Skeletal muscle satellite cell (primary cell): ENCODE results near the gene CPEB2.

Source experiments
- H3K27me3 ChIP-seq: 2 replicates; pipeline ENCODE4 v1.7.0; 2013; ENCODE audit warnings: low read length; ENCODE audit not compliant: control insufficient read depth, insufficient read depth
- H3K36me3 ChIP-seq: 2 replicates; pipeline ENCODE4 v1.7.0; 2013; ENCODE audit warnings: mild to moderate bottlenecking, control low read depth, low read length; ENCODE audit not compliant: insufficient read depth
- H3K4me1 ChIP-seq: 2 replicates; pipeline ENCODE4 v1.7.0; 2013; ENCODE audit warnings: low read length; ENCODE audit not compliant: control insufficient read depth, insufficient read depth
- H3K4me2 ChIP-seq: 2 replicates; pipeline ENCODE4 v1.7.0; 2013; ENCODE audit warnings: mild to moderate bottlenecking, low read length
- H3K4me3 ChIP-seq: 2 replicates; pipeline ENCODE4 v1.7.0; 2013; ENCODE audit warnings: low read length
- H3K9ac ChIP-seq: 2 replicates; pipeline ENCODE4 v1.7.0; 2013; ENCODE audit warnings: mild to moderate bottlenecking, low read depth, low read length, moderate library complexity
- H3K9me3 ChIP-seq: replicated peaks from 2 replicates; pipeline ENCODE4 v1.7.0; 2013; ENCODE audit warnings: mild to moderate bottlenecking, control low read depth, low read length

CPEB2 gene

DNA sequence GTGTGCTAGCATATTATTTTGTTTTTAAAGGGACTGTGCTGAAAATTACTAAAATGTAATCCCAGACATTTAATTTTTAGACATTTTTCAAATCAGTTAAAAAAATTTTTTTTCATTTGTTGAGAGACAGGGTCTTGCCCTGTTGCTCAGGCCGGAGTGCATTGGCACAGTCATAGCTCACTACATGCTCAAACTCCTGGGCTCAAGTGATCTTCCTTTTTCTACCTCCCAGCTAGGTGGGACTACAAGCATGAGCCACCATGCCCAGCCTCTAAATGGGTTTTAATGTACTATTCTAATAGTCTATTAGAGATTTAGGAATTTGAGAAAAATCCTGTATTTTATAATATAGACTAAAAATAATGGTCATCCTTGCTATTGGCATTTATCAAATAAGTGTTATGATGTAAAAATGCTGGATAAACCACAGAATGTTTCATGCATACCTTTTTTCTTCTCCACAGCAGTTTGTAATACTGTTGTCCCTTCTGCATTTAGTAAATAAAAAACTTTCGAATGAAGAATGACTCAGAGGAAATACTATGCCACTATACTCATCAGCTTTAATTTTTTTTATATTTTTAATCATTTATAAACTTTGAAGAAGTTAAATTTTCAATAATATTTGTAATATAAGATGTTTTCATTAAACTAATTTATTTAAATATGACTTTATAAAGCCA, 29.9 kb downstream of the CPEB2 start:
- peak overlapping the region; percentile 28 for H3K4me2 ChIP-seq
- H3K27me3 ChIP-seq = no peaks in the 10 kb centered on the region
- H3K9me3 ChIP-seq = no peaks in the 10 kb centered on the region
- no peak overlapping the region for H3K4me3 ChIP-seq
- H3K36me3 ChIP-seq = peaks cover 60% of the 10 kb centered on the region
- peaks cover 49% of the 10 kb centered on the region for H3K4me1 ChIP-seq
- H3K9ac ChIP-seq = no peak overlapping the region

DNA sequence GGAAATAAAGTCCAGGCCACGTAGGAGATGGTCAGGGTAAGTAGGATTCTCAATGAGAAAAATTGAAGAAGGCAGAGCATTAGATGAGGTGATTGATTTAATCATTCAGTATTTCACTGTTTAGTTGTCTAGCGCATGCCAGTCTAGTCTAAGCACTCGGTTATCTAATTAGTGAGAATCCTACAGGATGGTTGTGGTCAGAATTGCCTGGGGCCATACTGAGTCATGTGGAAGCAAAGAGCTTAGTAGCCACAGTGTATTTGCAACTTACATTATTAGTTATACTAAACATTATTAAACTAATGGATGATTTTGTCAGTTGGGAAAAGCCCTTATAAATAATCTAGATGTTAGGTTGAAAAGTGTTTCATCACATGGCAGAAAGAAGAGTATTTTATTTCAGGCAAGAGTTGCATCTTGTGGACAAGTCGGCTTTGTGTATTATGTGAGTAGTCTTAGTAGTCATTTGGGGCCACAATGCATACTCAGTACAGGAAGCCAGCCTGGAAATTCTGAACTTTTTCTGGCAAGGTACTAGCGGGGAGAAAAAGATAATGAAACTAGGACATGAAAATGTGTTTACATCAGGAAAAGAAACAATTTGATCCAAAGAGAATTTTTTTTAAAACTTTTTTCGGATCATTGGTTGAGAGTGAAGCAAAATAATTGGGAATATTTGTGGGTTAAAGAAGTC, 31.9 kb downstream of the CPEB2 start:
- H3K36me3 ChIP-seq = peaks cover 59% of the 10 kb centered on the region
- no peaks in the 10 kb centered on the region for H3K9me3 ChIP-seq
- H3K4me3 ChIP-seq = no peak overlapping the region
- H3K27me3 ChIP-seq = no peaks in the 10 kb centered on the region
- H3K4me1 ChIP-seq = peaks cover 44% of the 10 kb centered on the region
- no peak overlapping the region for H3K9ac ChIP-seq
- H3K4me2 ChIP-seq = no peak overlapping the region

DNA sequence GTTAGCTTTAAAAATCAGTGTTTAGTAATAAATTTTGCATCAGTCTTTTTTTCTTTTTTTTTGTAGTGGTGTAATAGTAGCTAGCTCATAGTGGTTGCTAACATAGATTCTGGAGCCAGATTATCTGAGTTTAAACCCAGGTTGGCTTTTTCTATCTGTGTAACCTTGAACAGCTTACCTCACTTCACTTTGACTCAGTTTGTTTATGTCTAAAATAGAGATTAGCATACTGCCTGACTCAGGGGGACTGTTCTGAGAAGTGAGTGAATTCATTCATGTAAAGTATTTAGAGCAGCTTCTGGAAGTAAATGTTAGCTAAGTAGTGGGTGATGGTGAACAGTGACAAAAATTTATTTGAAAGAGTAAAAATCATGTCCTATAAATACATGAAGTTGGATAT, 32.9 kb downstream of the CPEB2 start:
- Histone ChIP-seq H3K9me3 (no peaks in the 10 kb centered on the region), H3K4me2 (no peak overlapping the region), H3K36me3 (peaks cover 54% of the 10 kb centered on the region)

DNA sequence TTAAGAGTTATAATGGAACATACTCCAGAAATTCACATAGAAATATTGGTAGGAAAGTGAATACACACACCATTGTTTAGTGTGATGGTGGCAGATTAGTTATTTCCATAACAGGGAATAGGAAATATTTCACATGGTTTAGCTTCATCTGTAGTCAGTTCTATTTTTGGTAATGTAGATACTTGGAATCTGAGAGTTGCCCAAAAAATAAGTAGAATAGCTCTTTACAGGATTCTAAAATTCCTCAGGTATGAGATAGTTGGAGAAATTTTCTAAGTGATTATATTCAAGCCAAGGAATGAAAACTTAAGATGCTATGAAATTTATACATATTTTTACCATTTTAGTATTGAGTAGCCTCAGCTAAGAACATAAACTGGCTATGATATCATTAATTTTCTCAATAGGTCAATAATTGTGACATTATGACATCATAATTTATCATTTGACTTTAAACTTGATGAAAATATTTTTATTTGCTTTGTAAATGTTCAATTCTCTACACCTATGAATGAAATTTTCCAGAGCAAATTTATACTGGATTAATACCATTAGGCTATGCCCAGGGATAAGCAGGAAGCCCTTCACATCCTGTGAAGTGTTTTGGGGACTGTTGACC, 35.8 kb downstream of the CPEB2 start:
- Histone ChIP-seq H3K36me3 (peaks cover 62% of the 10 kb centered on the region), H3K4me2 (no peak overlapping the region), H3K9ac (no peak overlapping the region), H3K27me3 (no peaks in the 10 kb centered on the region), H3K4me1 (peaks cover 18% of the 10 kb centered on the region), H3K4me3 (no peak overlapping the region), H3K9me3 (no peaks in the 10 kb centered on the region)

More for the DNA sequence above, 32.9 kb downstream of the CPEB2 start:
- no peak overlapping the region for H3K9ac ChIP-seq
- H3K27me3 ChIP-seq = no peaks in the 10 kb centered on the region
- H3K4me3 ChIP-seq = no peak overlapping the region
- peaks cover 39% of the 10 kb centered on the region for H3K4me1 ChIP-seq

DNA sequence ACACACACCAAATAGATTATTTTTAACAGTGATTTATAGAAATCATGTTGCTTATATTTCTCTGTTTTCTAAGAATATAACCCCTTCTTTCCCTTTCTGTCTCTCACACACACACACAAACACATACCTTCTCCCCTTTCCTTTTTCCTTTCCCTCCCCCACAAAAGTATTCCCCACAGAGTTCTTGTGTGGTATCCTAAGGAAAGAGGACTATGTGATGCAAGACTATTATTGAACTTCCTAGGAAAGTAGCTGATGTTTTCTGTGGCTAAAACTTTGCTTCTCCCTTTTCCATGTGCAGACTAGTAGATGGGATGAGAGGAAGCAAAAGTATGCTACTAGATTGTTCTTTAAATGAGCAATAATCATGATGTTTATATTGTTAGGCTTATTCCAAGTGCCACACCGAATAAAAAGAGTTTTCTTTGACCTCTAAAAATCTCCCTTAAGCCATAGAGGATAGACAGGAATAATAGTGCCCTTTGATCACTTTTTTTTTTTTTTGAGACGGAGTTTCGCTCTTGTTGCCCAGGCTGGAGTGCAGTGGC, 38.7 kb downstream of the CPEB2 start:
- no peaks in the 10 kb centered on the region for H3K27me3 ChIP-seq
- no peak overlapping the region for H3K4me2 ChIP-seq
- no peak overlapping the region for H3K9ac ChIP-seq
- H3K4me3 ChIP-seq = no peak overlapping the region
- peaks cover 4% of the 10 kb centered on the region for H3K4me1 ChIP-seq
- no peaks in the 10 kb centered on the region for H3K9me3 ChIP-seq
- peaks cover 37% of the 10 kb centered on the region for H3K36me3 ChIP-seq

DNA sequence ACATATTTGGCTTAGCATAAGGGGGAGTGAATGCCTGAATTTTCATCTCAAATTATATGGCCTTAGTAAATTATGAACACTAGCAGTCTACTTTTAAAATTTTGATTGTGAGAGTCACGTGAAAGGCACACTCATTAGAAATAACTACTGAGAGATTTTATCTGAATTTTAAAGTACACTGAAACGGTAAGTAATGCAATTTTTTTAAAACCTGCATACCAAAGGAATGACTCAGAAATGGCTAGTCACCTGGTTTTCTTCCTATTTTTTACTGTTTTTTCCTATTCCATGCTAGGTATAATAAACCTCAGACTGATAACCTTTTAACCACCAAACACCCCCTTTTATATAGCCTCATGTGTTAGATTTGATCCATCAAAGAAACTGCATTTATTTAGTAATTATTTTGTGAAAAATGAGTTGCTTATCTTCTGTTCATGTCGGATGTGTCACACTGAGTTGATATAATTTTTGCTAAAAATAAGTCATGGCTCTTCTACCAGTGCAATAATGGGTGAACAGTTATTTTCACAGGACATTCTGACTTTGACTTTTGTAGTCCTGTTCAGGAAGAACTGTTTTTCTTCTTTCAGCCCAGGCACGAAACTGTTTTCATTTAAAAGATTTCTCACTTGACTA, 40.4 kb downstream of the CPEB2 start:
- Histone ChIP-seq H3K9ac (no peak overlapping the region), H3K4me2 (no peak overlapping the region), H3K9me3 (no peaks in the 10 kb centered on the region), H3K4me1 (peaks cover 4% of the 10 kb centered on the region), H3K4me3 (no peak overlapping the region), H3K36me3 (peaks cover 37% of the 10 kb centered on the region), H3K27me3 (no peaks in the 10 kb centered on the region)

DNA sequence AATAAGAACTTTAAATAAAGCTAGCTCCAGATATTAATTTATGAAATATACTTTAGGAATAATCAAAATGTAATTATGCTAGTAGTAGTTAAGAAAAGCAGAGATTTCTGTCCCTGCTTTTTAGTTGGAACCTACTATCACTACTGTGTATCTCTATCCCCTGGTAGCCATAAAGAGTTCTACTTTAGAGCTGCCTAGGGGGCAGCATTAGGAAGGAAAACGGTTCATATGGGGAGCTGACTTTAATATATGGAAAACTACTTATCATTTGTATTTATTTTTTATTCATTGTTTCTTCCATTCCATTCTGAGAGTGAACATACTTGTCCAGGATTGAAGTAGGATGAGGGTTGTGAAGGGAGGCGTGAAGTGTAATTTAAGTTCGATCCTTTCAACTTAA, 40.9 kb downstream of the CPEB2 start:
- no peak overlapping the region for H3K9ac ChIP-seq
- no peaks in the 10 kb centered on the region for H3K27me3 ChIP-seq
- H3K4me2 ChIP-seq = no peak overlapping the region
- H3K4me1 ChIP-seq = peaks cover 4% of the 10 kb centered on the region
- no peak overlapping the region for H3K4me3 ChIP-seq
- peaks cover 32% of the 10 kb centered on the region for H3K36me3 ChIP-seq
- no peaks in the 10 kb centered on the region for H3K9me3 ChIP-seq

DNA sequence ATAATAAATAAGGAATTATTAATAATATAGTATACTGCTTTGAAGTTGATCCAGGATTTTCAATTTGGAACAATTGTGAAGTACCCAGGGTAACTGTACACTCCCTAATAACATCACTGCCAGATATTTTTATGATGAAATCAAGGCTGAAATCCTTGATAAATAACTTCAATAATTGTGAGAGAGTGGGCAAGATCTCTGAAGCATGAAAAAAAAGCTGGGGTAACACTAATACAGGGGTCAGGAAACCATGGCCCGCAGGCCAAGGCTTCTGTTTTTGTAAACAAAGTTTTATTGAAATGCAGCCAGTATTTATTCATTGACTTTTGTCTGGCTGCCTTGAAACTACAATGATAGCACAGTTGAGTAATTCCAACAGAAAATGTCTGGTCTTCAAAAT, 41.6 kb downstream of the CPEB2 start:
- Histone ChIP-seq H3K4me2 (no peak overlapping the region), H3K4me1 (peaks cover 4% of the 10 kb centered on the region), H3K27me3 (no peaks in the 10 kb centered on the region), H3K9ac (no peak overlapping the region), H3K36me3 (peaks cover 26% of the 10 kb centered on the region), H3K9me3 (no peaks in the 10 kb centered on the region), H3K4me3 (no peak overlapping the region)

DNA sequence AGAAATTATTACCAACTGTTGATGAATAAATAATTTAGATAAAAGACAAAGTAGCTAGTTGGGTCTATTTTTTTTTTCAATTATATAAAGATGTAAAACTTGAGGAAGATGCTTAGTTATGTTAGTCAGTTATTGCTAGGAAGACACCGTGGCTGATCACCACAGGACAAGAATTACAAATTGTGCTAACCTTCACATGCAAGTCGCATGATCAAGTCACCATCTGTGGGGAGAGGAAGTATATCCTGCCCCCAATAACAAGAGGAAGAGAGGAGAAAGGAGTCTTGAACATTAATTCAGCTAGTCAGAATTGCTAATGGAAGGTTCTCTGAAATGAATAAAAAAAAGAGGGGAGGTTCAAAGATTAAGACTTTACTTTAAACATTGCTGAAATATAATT, 52.3 kb downstream of the CPEB2 start:
- Histone ChIP-seq H3K4me1 (no peaks in the 10 kb centered on the region), H3K9ac (no peak overlapping the region), H3K4me3 (no peak overlapping the region), H3K4me2 (no peak overlapping the region), H3K9me3 (no peaks in the 10 kb centered on the region), H3K27me3 (no peaks in the 10 kb centered on the region), H3K36me3 (peaks cover 72% of the 10 kb centered on the region)

DNA sequence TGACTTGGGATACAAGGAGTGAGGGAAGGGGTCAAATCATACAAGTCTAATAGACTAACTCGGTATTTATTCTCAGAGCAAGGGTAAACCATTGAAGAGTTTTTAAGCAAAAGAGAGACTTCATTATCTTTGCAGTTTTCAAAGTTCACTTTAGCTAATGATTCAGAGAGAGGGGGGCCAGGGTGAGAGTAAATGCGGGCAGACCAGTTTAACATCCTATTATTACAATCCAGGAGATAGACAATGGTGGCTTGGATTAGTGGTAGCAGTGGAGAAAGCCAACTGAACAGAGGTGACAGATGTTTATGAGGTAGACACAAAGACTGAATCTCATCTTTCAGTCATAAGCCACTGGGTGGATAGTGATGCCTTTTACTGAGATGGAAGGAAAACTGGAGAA, 57.9 kb downstream of the CPEB2 start:
- no peak overlapping the region for H3K4me2 ChIP-seq
- H3K4me1 ChIP-seq = no peaks in the 10 kb centered on the region
- peaks cover 83% of the 10 kb centered on the region for H3K36me3 ChIP-seq
- no peaks in the 10 kb centered on the region for H3K27me3 ChIP-seq
- H3K4me3 ChIP-seq = no peak overlapping the region
- H3K9me3 ChIP-seq = no peaks in the 10 kb centered on the region
- H3K9ac ChIP-seq = no peak overlapping the region

DNA sequence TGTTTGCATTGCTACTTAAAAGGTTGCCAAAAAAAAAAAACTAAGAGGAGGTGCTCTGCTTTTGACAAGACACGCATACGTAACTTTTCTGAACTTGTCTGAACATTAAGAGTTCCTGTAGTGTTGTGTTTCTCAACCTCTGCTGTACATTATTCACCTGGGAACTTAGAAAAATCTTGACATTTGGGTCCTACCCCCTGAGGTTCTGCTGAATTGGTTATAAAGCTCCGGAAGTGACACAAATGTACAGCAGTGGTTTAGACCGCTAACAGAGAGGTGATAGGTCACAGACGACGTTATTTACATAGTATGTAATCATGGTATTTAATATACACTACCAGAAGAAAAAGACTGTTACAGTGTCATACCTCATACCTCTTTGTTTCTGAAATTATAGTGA, 61.1 kb downstream of the CPEB2 start:
- Histone ChIP-seq H3K9ac (no peak overlapping the region), H3K9me3 (no peaks in the 10 kb centered on the region), H3K4me3 (no peak overlapping the region), H3K27me3 (no peaks in the 10 kb centered on the region), H3K4me1 (no peaks in the 10 kb centered on the region), H3K4me2 (no peak overlapping the region), H3K36me3 (peaks cover 87% of the 10 kb centered on the region)
